Ishikawa (cell line): ENCODE data around the gene MDM1.

ENCODE experiments used
- CEBPB ChIP-seq: IDR thresholded peaks from 2 replicates; pipeline ENCODE4 v1.6.1; 2012
- CREB1 ChIP-seq: IDR thresholded peaks from 2 replicates; pipeline ENCODE4 v1.6.1; 2012; ENCODE audit warnings: low read depth
- EGR1 ChIP-seq: IDR thresholded peaks from 2 replicates; pipeline ENCODE4 v1.6.1; 2012
- EP300 ChIP-seq: IDR thresholded peaks from 2 replicates; pipeline ENCODE4 v1.6.1; 2012; ENCODE audit warnings: borderline replicate concordance
- FOXM1 ChIP-seq: IDR thresholded peaks from 2 replicates; pipeline ENCODE4 v1.6.1; 2012; ENCODE audit warnings: low read depth, borderline replicate concordance
- NFIC ChIP-seq: IDR thresholded peaks from 2 replicates; pipeline ENCODE4 v1.6.1; 2012
- RAD21 ChIP-seq: IDR thresholded peaks from 2 replicates; pipeline ENCODE4 v1.6.1; 2012; ENCODE audit warnings: low read depth
- TAF1 ChIP-seq: IDR thresholded peaks from 2 replicates; pipeline ENCODE4 v1.6.1; 2012; ENCODE audit warnings: low read depth, mild to moderate bottlenecking
- TCF12 ChIP-seq: IDR thresholded peaks from 2 replicates; pipeline ENCODE4 v1.6.1; 2012; ENCODE audit warnings: low read depth
- TEAD4 ChIP-seq: IDR thresholded peaks from 2 replicates; pipeline ENCODE4 v1.6.1; 2012
- YY1 ChIP-seq: IDR thresholded peaks from 2 replicates; pipeline ENCODE4 v1.6.1; 2012; ENCODE audit warnings: low read depth
- ZBTB7A ChIP-seq: IDR thresholded peaks from 2 replicates; pipeline ENCODE4 v1.6.1; 2012; ENCODE audit warnings: low read depth
- TF ChIP-seq, protein P1 (sequence below): IDR thresholded peaks from 2 replicates; pipeline ENCODE4 v1.6.1; 2012
- TF ChIP-seq, protein P2 (sequence below): IDR thresholded peaks from 2 replicates; pipeline ENCODE4 v1.6.1; 2012
- TF ChIP-seq, protein P3 (sequence below): IDR thresholded peaks from 2 replicates; pipeline ENCODE4 v1.6.1; 2012; ENCODE audit warnings: low read depth, mild to moderate bottlenecking

The MDM1 gene

DNA sequence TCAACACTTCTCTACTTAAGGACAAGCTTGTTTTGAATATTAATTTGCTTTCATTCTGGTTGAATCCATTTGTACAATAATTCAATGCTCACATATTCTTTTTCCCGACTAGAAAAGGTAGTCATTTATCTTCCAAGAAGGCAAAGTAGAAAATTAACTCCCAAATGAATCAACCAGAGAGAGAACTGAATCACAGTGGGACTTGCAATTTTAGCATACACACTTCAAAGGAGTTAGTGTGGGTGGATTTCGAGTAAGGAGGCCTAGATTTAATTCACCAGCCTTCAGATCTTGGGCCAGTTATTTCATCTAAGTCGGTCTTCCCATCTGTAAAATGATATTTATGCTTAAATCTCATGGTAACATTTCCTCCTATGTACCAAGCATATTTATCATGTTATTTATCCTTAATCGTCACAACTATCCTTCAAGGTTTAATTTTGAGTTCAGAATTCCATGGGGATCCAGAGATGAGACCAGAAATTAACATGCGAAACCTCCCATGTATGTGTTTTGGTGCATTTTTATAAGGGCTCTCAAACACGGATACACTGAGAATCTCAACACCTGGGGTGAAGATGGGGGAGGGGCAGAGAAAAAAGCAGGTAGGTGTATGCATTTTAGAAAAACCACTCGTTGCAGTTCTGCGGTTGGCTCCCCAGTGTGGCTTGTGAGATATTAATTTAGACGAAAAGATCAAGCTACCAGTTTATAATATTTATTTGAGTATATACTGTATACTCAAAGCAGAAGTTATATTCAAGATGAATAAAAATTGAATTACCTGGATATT, 39.8 kb downstream of the MDM1 start:
- TF ChIP-seq, protein P1, sequence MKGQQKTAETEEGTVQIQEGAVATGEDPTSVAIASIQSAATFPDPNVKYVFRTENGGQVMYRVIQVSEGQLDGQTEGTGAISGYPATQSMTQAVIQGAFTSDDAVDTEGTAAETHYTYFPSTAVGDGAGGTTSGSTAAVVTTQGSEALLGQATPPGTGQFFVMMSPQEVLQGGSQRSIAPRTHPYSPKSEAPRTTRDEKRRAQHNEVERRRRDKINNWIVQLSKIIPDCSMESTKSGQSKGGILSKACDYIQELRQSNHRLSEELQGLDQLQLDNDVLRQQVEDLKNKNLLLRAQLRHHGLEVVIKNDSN = no peak
- no peak for TF ChIP-seq FOXM1
- no peak for TF ChIP-seq CEBPB
- no peak for TF ChIP-seq TEAD4
- TF ChIP-seq ZBTB7A = no peak
- TF ChIP-seq TCF12 = no peak
- TF ChIP-seq NFIC = no peak
- TF ChIP-seq EP300 = no peak
- TF ChIP-seq YY1 = no peak
- TF ChIP-seq TAF1 = no peak
- TF ChIP-seq EGR1 = no peak
- TF ChIP-seq RAD21 = no peak
- TF ChIP-seq, protein P2, sequence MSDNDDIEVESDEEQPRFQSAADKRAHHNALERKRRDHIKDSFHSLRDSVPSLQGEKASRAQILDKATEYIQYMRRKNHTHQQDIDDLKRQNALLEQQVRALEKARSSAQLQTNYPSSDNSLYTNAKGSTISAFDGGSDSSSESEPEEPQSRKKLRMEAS = no peak
- no peak for TF ChIP-seq CREB1
- TF ChIP-seq, protein P3, sequence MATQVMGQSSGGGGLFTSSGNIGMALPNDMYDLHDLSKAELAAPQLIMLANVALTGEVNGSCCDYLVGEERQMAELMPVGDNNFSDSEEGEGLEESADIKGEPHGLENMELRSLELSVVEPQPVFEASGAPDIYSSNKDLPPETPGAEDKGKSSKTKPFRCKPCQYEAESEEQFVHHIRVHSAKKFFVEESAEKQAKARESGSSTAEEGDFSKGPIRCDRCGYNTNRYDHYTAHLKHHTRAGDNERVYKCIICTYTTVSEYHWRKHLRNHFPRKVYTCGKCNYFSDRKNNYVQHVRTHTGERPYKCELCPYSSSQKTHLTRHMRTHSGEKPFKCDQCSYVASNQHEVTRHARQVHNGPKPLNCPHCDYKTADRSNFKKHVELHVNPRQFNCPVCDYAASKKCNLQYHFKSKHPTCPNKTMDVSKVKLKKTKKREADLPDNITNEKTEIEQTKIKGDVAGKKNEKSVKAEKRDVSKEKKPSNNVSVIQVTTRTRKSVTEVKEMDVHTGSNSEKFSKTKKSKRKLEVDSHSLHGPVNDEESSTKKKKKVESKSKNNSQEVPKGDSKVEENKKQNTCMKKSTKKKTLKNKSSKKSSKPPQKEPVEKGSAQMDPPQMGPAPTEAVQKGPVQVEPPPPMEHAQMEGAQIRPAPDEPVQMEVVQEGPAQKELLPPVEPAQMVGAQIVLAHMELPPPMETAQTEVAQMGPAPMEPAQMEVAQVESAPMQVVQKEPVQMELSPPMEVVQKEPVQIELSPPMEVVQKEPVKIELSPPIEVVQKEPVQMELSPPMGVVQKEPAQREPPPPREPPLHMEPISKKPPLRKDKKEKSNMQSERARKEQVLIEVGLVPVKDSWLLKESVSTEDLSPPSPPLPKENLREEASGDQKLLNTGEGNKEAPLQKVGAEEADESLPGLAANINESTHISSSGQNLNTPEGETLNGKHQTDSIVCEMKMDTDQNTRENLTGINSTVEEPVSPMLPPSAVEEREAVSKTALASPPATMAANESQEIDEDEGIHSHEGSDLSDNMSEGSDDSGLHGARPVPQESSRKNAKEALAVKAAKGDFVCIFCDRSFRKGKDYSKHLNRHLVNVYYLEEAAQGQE = no peak

DNA sequence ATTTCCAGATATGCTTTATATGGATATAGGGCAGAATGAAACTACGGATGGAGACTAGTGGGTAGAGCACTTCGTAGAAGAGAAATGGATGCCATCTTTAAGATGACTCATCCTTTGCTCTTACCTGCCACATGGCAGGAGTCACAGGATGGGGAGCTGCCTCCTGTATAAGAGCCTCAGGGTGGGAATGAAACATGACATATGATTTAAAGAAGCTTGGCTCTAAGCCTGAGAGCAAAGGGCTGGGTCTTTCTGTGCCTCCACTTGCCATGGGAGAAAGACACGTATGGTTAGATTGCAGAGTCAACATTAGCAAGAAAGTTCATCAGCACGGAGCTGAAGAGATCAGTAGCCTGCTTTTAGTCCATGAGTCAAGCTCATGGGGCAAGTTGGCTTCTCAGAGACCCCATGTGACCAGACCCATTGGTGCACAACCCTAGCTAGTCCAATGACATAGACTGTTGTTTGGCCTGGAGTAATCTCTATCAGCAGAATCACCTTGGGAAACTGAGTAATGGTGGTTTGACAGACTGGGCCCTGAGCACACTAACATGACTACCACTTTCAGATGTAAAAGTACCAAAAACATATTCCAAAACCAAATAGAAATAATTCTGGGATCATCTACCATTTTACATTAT, 40.6 kb downstream of the MDM1 start:
- TF ChIP-seq EGR1 (no peak), NFIC (no peak), CEBPB (no peak), YY1 (no peak), CREB1 (no peak), FOXM1 (no peak), EP300 (no peak), TAF1 (no peak), TEAD4 (no peak)
- TF ChIP-seq, protein P1 = no peak
- TF ChIP-seq, protein P3 = no peak
- TF ChIP-seq, protein P2 = no peak

DNA sequence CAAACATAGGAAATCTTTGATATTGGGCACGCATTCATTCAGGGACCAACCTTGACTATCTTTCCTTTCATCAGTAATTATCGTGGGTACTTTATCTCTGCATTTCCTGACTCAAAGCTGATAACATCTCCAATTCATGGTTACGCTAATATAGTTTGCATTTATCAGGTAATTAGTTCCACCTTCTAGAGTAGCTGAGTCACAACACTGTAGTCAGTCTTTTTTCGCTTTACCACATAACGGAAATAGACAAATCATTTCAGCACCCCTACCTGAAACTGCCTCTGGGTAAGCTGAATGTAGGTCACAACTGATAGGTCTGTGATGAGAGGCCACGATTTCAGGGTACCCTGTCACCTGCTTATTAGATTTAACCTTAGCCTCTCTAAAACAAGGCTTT, 42.0 kb downstream of the MDM1 start:
- TF ChIP-seq EGR1 (no peak), TAF1 (no peak), YY1 (no peak)
- TF ChIP-seq, protein P2 = no peak

DNA sequence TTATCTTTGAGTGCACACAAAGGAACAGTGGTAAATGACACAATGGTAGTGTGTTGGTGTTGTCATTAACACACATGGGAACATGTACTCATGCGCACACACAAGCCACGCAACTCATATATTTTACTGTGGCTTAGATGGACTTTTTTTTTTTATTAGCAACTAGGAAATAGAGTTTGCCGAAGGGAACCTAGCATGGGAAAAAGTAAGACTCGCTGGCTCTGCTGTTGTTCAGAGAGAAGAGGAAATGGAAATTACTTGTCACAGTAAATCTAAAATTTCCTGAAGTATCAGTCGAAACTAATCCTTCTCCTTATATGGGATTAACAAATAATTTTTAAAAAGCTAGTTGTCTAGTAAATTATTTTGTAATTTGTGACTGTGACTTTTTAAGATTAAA, 45.1 kb downstream of the MDM1 start:
- no peak for TF ChIP-seq TEAD4
- no peak for TF ChIP-seq EGR1
- TF ChIP-seq CEBPB = no peak
- no peak for TF ChIP-seq YY1
- no peak for TF ChIP-seq NFIC
- TF ChIP-seq TAF1 = no peak
- TF ChIP-seq, protein P2 = no peak
- TF ChIP-seq, protein P3 = no peak
- no peak for TF ChIP-seq EP300
- TF ChIP-seq ZBTB7A = no peak
- no peak for TF ChIP-seq TCF12
- TF ChIP-seq, protein P1 = no peak
- TF ChIP-seq RAD21 = no peak
- TF ChIP-seq CREB1 = no peak
- TF ChIP-seq FOXM1 = no peak
